VCaP (cell line): ENCODE results near the gene PSTPIP2.

Experiments used
- H3K27ac ChIP-seq: fragments of 450-650 bp; 2 replicates; pipeline ENCODE4 v1.5.1; 2017
- TF ChIP-seq, protein P1 (sequence below): fragments of 450-650 bp; conservative IDR thresholded peaks from 2 replicates; pipeline ENCODE4 v1.5.1; 2017; ENCODE audit warnings: mild to moderate bottlenecking, moderate library complexity

PSTPIP2 gene

DNA sequence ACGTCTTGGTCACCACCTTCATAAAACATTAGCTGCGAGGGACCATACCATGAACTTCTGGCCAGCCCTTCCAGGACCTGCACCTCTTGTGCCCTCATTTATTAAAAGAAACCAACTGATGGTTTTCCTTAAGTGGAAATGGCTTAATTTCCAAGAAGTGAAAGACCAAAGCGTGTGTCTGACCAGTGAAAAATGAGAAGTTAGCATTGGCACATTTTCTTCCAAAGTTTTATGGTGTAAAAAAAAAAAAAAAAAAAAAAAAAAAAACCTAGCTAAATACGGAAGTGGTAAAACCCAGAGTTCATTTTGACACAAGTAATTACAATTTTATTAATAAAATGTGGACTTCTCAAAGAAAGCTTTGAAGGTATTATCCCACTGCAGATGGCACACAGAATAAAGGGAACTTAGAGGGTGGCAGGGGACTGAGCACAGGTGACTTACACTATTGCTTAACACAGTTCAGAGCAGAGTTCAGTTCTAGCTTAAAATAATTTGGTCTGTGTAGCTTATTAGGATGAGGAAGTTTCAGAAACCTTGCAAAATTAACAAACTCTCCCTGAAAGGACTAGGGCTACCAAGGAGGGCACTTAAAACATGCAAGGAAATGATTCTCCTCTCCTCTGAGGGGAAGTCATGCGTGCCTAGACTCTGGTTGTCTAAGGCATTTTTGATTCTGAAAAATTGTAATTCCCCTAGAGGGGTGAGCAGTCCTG is 62.8 kb downstream of the PSTPIP2 start:
- TF ChIP-seq, protein P1, sequence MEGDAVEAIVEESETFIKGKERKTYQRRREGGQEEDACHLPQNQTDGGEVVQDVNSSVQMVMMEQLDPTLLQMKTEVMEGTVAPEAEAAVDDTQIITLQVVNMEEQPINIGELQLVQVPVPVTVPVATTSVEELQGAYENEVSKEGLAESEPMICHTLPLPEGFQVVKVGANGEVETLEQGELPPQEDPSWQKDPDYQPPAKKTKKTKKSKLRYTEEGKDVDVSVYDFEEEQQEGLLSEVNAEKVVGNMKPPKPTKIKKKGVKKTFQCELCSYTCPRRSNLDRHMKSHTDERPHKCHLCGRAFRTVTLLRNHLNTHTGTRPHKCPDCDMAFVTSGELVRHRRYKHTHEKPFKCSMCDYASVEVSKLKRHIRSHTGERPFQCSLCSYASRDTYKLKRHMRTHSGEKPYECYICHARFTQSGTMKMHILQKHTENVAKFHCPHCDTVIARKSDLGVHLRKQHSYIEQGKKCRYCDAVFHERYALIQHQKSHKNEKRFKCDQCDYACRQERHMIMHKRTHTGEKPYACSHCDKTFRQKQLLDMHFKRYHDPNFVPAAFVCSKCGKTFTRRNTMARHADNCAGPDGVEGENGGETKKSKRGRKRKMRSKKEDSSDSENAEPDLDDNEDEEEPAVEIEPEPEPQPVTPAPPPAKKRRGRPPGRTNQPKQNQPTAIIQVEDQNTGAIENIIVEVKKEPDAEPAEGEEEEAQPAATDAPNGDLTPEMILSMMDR: no peak

DNA sequence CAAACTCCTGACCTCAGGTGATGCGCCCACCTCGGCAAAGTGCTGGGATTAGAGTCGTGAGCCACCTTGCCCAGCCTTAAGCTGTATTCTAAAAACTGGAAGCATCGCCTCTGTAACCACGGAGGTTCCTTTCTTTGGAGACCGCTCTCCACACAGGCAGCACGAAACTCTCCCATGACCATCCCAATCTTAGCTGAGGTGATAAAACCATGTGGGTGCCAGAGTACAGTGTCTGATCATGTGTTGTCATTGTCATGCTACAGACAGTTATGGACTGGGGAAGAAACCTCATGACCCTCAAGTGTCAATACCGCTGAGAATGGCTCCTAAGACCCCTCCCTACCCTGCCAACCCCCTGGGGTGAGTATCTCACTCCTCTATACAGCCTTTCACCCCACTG is 63.5 kb downstream of the PSTPIP2 start:
- TF ChIP-seq, protein P1: no peak
- H3K27ac ChIP-seq: no peak overlapping the region

More for the DNA sequence above, 62.8 kb downstream of the PSTPIP2 start:
- no peak overlapping the region for H3K27ac ChIP-seq

DNA sequence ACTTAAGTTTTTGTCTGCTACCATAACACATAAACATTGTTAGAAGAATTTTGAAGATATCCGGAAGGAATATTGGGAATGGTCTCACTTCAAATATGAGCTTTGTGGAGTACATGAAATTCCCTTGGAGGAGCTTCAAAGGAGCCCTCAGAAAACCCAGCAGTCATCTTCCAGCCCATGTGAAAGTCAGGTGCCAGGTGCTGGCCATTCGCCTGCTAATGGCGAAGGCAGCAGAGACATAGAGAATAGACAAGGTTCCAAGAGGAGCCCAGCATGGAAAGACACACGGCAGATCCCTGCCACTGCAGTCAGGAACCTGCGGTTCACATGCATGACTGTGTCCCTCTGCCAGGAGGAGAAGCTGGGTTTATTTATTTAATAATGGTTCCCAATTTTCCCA is 64.9 kb downstream of the PSTPIP2 start:
- TF ChIP-seq, protein P1: no peak
- H3K27ac ChIP-seq: no peak overlapping the region

DNA sequence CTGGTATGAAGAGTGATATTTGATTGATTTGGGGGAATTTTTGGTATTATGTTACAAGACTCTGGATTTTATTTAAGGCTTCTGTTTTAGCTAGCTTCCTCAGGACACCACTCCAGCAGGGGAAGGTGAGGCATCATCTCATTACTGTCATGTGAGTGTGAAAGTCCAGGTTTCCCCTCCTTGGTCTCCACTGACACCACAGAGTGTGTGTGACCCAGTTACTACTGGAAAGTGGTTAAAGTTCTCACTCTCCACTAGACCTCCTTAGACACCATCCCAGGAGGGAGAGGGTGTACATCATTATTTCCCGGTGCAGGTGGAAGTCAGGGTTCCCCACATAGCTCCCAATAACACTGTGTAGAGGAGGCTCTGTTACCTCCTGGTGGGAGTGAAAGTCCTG is 69.1 kb downstream of the PSTPIP2 start:
- H3K27ac ChIP-seq: no peak overlapping the region
- TF ChIP-seq, protein P1: no peak

DNA sequence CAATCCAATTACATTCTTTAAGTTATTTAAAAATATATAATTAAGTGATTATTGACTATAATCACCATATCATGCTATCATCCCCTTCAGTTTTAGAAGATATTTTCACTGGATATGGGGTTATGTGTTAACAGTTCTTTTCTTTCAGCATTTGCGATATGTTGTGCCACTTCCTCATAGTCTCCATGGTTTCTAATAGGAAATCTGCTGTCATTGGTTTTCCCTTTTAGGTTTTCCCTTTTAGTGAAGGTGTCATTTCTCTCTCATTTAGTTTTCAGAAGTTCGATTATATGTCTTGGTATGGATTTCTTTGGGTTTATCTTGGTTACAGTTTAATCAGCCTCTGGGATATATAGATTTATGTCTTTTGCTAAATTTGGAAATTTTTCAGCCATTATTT is 70.2 kb downstream of the PSTPIP2 start:
- no peak overlapping the region for H3K27ac ChIP-seq
- TF ChIP-seq, protein P1: no peak

DNA sequence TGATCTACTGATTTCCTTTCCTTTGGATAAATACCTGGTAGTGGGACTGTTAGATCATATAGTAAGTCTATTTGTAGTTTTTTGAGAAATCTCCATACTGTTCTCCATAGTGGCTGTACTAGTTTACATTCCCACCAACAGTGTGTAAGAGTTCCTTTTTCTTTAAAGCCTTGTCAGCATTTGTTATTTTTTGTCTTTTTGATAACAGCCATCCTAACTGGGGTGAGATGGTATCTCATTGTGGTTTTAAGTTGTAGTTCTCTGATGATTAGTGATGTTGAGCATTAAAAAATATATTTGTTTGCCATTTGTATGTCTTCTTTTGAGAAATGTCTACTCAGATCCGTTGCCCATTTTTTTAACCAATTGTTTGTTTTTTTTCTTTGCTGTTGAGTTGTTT is 71.0 kb downstream of the PSTPIP2 start:
- TF ChIP-seq, protein P1: no peak

DNA sequence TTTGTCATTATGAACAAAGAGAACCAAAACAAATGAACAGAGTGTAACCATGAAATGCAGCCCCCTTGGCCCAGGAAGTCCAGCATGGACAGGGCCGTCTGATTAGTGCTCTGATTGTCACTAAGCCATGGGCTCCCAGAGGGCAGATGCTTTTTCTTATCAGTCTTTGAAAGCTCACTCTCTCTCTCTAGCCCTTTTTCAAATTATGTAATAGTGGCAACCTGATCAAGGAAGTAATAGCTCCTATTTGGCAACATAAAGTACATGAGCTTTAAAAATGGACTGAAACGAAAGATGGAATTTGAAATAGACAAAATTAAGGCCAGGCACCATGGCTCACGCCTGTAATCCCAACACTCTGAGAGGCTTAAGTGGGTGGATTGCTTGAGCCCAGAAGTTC is 72.5 kb downstream of the PSTPIP2 start:
- H3K27ac ChIP-seq: no peak overlapping the region
- TF ChIP-seq, protein P1: no peak

More for the DNA sequence above, 71.0 kb downstream of the PSTPIP2 start:
- H3K27ac ChIP-seq: no peak overlapping the region
